ENCODE measurements around the gene RGR. TPM values are rescaled to one million over a fixed set of nuclear protein-coding genes. Genes with fewer than 3 reads are reported as not detected.

Gene RGR
- polyA plus RNA-seq, 1 donor, result 18.9 TPM

GRCh38 chr10:84224411-84225028, 20.3 kb upstream of the RGR start:
- DNase-seq, result no peak

- no peak for DNase-seq
Measured at GRCh38 chr10:84225427-84226173, 19.3 kb upstream of the RGR start, which contains the start of gene LRIT2. LRIT2 (minus strand) TSS chr10:84225544; CDS start chr10:84225520, 24 bp downstream.

GRCh38 chr10:84226616-84227015, 18.2 kb upstream of the RGR start:
- no peak for DNase-seq

- no peak for DNase-seq
Measured at GRCh38 chr10:84227810-84228209, 17.0 kb upstream of the RGR start.

- no peak for DNase-seq
Measured at GRCh38 chr10:84230359-84230758, 14.5 kb upstream of the RGR start.

- DNase-seq, result no peak
Measured at GRCh38 chr10:84232376-84232775, 12.5 kb upstream of the RGR start.

GRCh38 chr10:84233940-84234339, 10.9 kb upstream of the RGR start:
- no peak for DNase-seq

GRCh38 chr10:84234479-84234878, 10.4 kb upstream of the RGR start:
- no peak for DNase-seq

GRCh38 chr10:84235096-84235495, 9.8 kb upstream of the RGR start:
- no peak for DNase-seq

GRCh38 chr10:84236807-84237198, 8.1 kb upstream of the RGR start:
- no peak for DNase-seq

GRCh38 chr10:84237199-84238051, 7.4 kb upstream of the RGR start:
- no peak for DNase-seq

GRCh38 chr10:84238909-84239308, 5.9 kb upstream of the RGR start:
- DNase-seq, result no peak

- DNase-seq, result no peak
Measured at GRCh38 chr10:84241185-84241790, 3.6 kb upstream of the RGR start, which contains the start of gene LRIT1. LRIT1 (minus strand) TSS chr10:84241546; CDS start chr10:84241439, 107 bp downstream.

GRCh38 chr10:84243759-84244158, 1.1 kb upstream of the RGR start:
- DNase-seq, result no peak

GRCh38 chr10:84247496-84247895, 2.6 kb downstream of the RGR start:
- DNase-seq, result no peak

- DNase-seq, result no peak
Measured at GRCh38 chr10:84248794-84249193, 3.9 kb downstream of the RGR start.

- DNase-seq, result no peak
Measured at GRCh38 chr10:84254552-84255478, 10.0 kb downstream of the RGR start.

- DNase-seq, result peak; percentile 26
Measured at GRCh38 chr10:84256510-84257342, 11.9 kb downstream of the RGR start.

- DNase-seq, result no peak
Measured at GRCh38 chr10:84257343-84258020, 12.6 kb downstream of the RGR start.
